Aorta (tissue), 5 donors: ENCODE data around the gene SMIM38. TPM values are rescaled to one million over a fixed set of nuclear protein-coding genes. Genes with fewer than 3 reads are reported as not detected.
A peak's percentile ranks its signal among the peaks of the same experiment; 100 is the strongest.

ENCODE experiments used
- ATAC-seq: fragments of 200-7000 bp; cut with Tn5 transposase; one replicate; pipeline ENCODE4 v1.9.1; 2022; ENCODE audit warnings: moderate library complexity; ENCODE audit not compliant: low FRiP score
- DNase-seq, 2 donors: peaks; one replicate each; pipeline ENCODE4 v3.0.0-alpha.2; 2020
- H3K27ac ChIP-seq, 2 donors: one replicate each; pipeline ENCODE4 v1.5.1; 2013; ENCODE audit warnings: low read length in 2 of 2, mild to moderate bottlenecking in 2 of 2, moderate library complexity in 2 of 2, control low read depth in 1 of 2, inconsistent platforms in 1 of 2, low read depth in 1 of 2
- H3K27me3 ChIP-seq, 2 donors: one replicate each; pipeline ENCODE4 v1.6.1; 2013; ENCODE audit warnings: control low read depth in 1 of 2, low read length in 1 of 2, mild to moderate bottlenecking in 1 of 2, moderate library complexity in 1 of 2; ENCODE audit not compliant: insufficient read depth in 2 of 2, control insufficient read depth in 1 of 2
- H3K36me3 ChIP-seq, 2 donors: one replicate each; pipeline ENCODE4 v1.6.1; 2013; ENCODE audit warnings: control low read depth in 1 of 2, low read length in 1 of 2, mild to moderate bottlenecking in 1 of 2; ENCODE audit not compliant: insufficient read depth in 2 of 2, control insufficient read depth in 1 of 2
- H3K4me1 ChIP-seq, 2 donors: one replicate each; pipeline ENCODE4 v1.6.1; 2013; ENCODE audit warnings: low read length in 2 of 2, control low read depth in 1 of 2, mild to moderate bottlenecking in 1 of 2, moderate library complexity in 1 of 2; ENCODE audit not compliant: insufficient read depth in 2 of 2, control insufficient read depth in 1 of 2
- H3K4me3 ChIP-seq, 2 donors: one replicate each; pipeline ENCODE4 v1.5.1; 2013; ENCODE audit warnings: low read length in 2 of 2, control low read depth in 1 of 2, mild to moderate bottlenecking in 1 of 2
- H3K9me3 ChIP-seq: one replicate; pipeline ENCODE4 v1.6.1; 2013; ENCODE audit warnings: mild to moderate bottlenecking, low read length; ENCODE audit not compliant: control insufficient read depth
- WGBS, 2 donors: extraction: QIAGEN DNeasy Blood & Tissue Kit; methylation state at CpG; one replicate each; pipeline ENCODE4 v1.1.7; 2013; 5-methylcytosine and 5-hydroxymethylcytosine counted together
- intact Hi-C, 2 donors: fragments of 100-400 bp; cut with DNase I; formaldehyde crosslinking; loops; one replicate each; pipeline versions ENCODE4 v1.14.2 to v1.15.0; 2022
- polyA plus RNA-seq, 2 donors: library from polyadenylated mRNA; stranded (reverse); fragments of 200-250 nt; gene quantifications; one replicate each; pipeline ENCODE4 v1.2.3, GENCODE V29; 2013
- total RNA-seq, 2 donors: library from RNA; stranded (reverse); fragmentation: NEBNext Ultra II Directional; extraction: Animal tissue kit (Norgen Biotek cat#: 25700); gene quantifications; one replicate each; pipeline ENCODE4 v1.2.1, GENCODE V29; 2021
- donor health status: healthy with polysubstance abuse.
- donor health status: Bipolar disorder and iron deficiency.
- donor health status: DM: no; HTN: no; CAD: no.
- donor health status: DM: no; HTN: no; CAD: no.
- donor health status: DM: yes; HTN: yes; CAD: no.

The SMIM38 gene
- total and polyA plus RNA-seq, 4 donors: 0.56 to 2.8 (median 1.6) TPM; not detected in 1

DNA sequence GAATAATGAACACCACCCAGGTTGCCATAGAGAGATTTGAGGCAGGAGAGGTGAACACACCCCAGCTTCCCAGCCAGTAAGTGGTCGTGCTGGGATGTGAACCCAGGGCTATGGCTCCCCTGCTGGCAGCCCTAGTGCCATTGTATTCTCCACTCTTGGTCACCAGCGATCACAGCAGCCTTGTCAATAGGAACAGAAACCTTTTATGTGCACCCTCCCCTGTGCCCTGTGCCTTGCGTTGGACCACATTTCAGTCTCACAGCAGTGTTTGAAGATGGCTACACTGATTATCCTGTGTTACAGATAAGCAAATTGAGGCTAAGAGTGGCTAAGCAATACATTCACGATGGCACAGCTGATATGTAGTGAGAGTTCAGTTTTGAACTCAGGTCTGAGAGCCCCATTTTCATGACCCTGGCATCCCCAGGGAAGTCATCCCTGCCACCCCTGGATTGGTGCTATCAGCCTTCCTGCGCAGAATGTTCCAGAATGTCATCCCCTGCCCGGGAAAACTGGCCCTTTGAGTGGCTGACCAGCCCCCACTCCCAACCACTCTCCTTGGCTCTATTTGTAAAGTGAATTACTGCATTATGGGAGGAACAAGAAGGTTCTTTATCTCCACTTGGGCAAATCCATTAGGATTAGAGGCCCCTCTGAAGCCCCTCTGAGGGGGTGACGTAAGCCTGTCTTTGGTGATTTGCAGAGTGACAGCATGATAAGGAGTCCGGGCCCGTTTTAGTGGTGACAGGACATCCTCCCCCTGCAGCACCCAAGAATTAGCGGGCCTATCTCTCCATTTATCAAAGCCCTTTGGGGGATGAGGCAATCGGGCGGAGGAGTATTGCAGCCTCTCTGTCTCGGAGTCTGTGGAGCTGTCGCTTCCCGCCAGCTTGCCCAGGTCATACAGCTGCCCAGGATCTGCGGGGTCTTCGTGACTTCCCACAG, 30.9 kb downstream of the SMIM38 start:
- Histone ChIP-seq H3K4me3 (no peak overlapping the region), H3K4me1 (no peaks in the 10 kb centered on the region), H3K9me3 (peaks cover 4% of the 10 kb centered on the region), H3K36me3 (no peaks in the 10 kb centered on the region), H3K27ac (no peak overlapping the region), H3K27me3 (no peaks in the 10 kb centered on the region)
- peak in 1 of 2 donors; percentile 4 for DNase-seq
- intact Hi-C loops: no loop called here
- WGBS, 2 donors: 81 to 85% methylated on average over 17 of the region's 17 CpGs
- ATAC-seq: no peak

DNA sequence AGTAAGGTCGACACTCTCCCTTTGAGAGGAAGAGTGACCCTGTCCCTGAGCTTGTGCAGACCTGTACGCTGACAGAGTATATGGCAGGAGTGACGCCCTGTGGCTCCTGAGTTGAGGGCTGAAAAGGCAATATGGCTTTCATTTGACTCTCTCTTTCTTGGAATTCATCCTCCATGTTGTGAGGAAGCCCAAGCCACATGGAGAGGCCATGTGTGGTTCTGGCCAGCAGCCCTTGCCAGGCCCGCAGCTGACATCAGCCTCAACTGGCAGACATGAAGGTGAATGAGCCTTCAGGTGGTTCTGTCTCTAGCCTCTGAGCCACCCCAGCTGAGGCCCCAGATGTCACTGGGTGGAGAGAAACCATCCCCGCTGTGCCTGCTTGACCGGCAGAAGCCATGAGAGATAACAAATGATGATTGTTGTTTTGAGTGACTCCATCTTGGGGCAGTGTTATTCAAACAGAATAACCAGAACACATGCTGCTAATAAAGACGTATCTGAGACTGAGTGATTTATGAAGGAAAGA, 31.9 kb downstream of the SMIM38 start:
- Histone ChIP-seq H3K4me1 (no peaks in the 10 kb centered on the region), H3K27me3 (no peaks in the 10 kb centered on the region), H3K9me3 (peaks cover 4% of the 10 kb centered on the region), H3K36me3 (no peaks in the 10 kb centered on the region), H3K4me3 (no peak overlapping the region), H3K27ac (no peak overlapping the region)
- intact Hi-C loops: no loop called here
- WGBS, 2 donors: 86 to 92% methylated on average over 7 of the region's 7 CpGs
- DNase-seq (peak in 1 of 2 donors; percentile 12), ATAC-seq (no peak)

- DNase-seq: no peak
- WGBS, 2 donors: 81 to 83% methylated on average over 3 of the region's 3 CpGs
- intact Hi-C loops: no loop called here
These were observed 33.3 kb downstream of the SMIM38 start for GRCh38 chr11:69189059-69189458.

GRCh38 chr11:69190796-69191536, 35.2 kb downstream of the SMIM38 start:
- ATAC-seq (no peak), DNase-seq (no peak)
- 89 to 90% methylated on average over 18 of the region's 18 CpGs for WGBS, 2 donors
- Histone ChIP-seq H3K4me1 (no peaks in the 10 kb centered on the region), H3K9me3 (peaks cover 4% of the 10 kb centered on the region), H3K36me3 (no peaks in the 10 kb centered on the region), H3K4me3 (no peak overlapping the region), H3K27me3 (no peaks in the 10 kb centered on the region), H3K27ac (no peak overlapping the region)
- intact Hi-C loops: no loop called here

More at GRCh38 chr11:69189059-69189458, 33.3 kb downstream of the SMIM38 start:
- Histone ChIP-seq H3K27me3 (no peaks in the 10 kb centered on the region), H3K4me1 (no peaks in the 10 kb centered on the region), H3K9me3 (peaks cover 4% of the 10 kb centered on the region), H3K27ac (no peak overlapping the region), H3K4me3 (no peak overlapping the region), H3K36me3 (no peaks in the 10 kb centered on the region)
- no peak for ATAC-seq

DNA sequence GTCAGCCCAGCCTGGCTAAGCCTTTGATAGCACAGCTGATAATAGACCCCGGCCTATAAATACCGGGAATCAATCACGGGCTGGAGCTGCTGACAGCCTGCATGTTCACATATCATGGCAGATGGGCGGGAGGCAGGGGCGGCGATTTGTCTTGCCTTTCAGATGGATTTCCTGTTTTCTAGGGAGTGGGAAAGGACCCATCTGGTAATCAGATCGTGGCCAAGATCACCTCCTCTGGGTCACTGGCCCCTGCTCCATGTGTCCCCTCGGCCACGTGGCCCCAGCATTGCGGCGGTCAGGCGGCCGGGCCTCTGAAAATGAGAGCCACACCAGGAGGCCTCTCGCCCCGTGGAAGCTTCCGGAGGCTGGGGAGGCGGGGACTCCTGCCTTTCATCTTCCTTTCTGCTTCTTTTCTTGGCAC, 36.6 kb downstream of the SMIM38 start:
- DNase-seq (peak in 1 of 2 donors; percentile 74), ATAC-seq (no peak)
- Histone ChIP-seq H3K9me3 (peaks cover 4% of the 10 kb centered on the region), H3K4me3 (no peak overlapping the region), H3K4me1 (no peaks in the 10 kb centered on the region), H3K36me3 (no peaks in the 10 kb centered on the region), H3K27ac (no peak overlapping the region), H3K27me3 (no peaks in the 10 kb centered on the region)
- WGBS, 2 donors: 81 to 82% methylated on average over 17 of the region's 17 CpGs
- intact Hi-C loops: no loop called here

DNA sequence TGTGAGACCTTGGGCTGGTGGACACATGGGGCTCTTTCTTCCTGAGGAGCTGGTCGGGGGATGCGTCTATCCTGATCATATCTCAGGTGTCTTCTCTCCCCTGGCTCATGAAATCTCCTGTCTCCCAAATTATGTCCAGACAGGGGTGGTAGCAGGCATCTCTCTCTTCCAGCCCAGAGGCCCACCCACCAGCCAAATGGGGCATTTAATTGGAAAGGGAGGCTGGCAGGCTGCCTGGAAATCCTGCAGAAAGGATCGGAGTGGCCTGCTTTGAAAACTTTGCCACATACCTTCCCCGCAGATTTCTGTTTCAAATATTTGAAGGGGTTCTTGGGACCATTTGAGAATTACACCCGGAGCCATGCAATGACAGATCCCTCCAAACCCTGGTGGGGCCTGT, 37.4 kb downstream of the SMIM38 start:
- no peaks in the 10 kb centered on the region for H3K4me1 ChIP-seq
- no peak overlapping the region for H3K4me3 ChIP-seq
- no peaks in the 10 kb centered on the region for H3K27me3 ChIP-seq
- intact Hi-C loops: no loop called here
- H3K27ac ChIP-seq: no peak overlapping the region
- WGBS, 2 donors: 46 to 60% methylated on average over 5 of the region's 5 CpGs
- DNase-seq: no peak
- no peaks in the 10 kb centered on the region for H3K9me3 ChIP-seq
- no peaks in the 10 kb centered on the region for H3K36me3 ChIP-seq
- ATAC-seq: no peak

DNA sequence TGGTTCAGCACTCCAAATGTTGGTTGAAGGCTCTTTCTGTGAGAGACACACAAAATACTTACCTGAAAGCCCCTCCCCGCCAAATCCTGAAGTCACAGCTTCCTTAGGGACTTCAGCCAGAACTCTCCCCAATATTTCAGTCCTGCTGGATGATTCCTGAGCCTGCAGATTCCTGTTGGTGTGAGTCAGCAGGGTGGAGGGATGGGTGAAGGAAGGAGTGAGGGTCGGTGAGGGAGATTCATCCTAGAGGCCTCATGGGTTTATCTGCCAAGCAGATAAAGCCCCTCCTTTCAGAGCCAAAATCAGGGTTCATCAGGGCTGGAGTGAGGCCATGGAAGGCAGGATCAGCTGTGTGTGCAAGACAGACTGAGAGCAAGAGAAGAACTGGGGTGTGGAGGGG, 37.9 kb downstream of the SMIM38 start:
- no peak for DNase-seq
- Histone ChIP-seq H3K36me3 (no peaks in the 10 kb centered on the region), H3K4me3 (no peak overlapping the region), H3K27me3 (no peaks in the 10 kb centered on the region), H3K9me3 (no peaks in the 10 kb centered on the region), H3K27ac (no peak overlapping the region), H3K4me1 (no peaks in the 10 kb centered on the region)
- no peak for ATAC-seq
- 65 to 68% methylated on average over 2 of the region's 2 CpGs for WGBS, 2 donors
- intact Hi-C loops: no loop called here

DNA sequence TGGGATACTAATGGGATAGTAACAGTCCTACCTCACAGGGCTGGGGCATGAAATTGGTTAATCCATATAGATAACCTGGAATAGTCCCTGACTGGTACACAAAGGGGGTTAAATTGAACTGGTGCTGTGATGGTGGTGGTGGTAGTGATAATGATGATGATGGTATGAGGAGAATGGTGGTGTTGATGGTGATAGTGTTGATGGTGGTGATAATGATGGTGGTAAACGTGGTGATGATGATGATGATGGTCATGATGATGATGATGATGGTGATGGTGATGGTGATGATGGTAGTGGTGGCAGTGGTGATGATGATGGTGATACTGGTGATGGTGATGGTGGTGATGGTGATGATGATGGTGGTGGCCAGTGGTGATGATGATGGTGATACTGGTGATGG, 38.7 kb downstream of the SMIM38 start:
- no peaks in the 10 kb centered on the region for H3K27me3 ChIP-seq
- ATAC-seq: no peak
- no peaks in the 10 kb centered on the region for H3K36me3 ChIP-seq
- DNase-seq: no peak
- no peak overlapping the region for H3K4me3 ChIP-seq
- no peaks in the 10 kb centered on the region for H3K4me1 ChIP-seq
- 90 to 92% methylated on average over 1 of the region's 1 CpG for WGBS, 2 donors
- no peak overlapping the region for H3K27ac ChIP-seq
- no peaks in the 10 kb centered on the region for H3K9me3 ChIP-seq
- intact Hi-C loops: no loop called here
